Femur (tissue), 1 donor: ENCODE results near the gene JUNB.
"Not testable (repeated sequence)": the region's sequence is repeated elsewhere in the genome, so short reads cannot be mapped to it uniquely, and the experiment has no call there.

Experiments
- DNase-seq: peaks from one replicate; pipeline ENCODE4 v3.0.0-alpha.2; 2017

The JUNB gene

DNA sequence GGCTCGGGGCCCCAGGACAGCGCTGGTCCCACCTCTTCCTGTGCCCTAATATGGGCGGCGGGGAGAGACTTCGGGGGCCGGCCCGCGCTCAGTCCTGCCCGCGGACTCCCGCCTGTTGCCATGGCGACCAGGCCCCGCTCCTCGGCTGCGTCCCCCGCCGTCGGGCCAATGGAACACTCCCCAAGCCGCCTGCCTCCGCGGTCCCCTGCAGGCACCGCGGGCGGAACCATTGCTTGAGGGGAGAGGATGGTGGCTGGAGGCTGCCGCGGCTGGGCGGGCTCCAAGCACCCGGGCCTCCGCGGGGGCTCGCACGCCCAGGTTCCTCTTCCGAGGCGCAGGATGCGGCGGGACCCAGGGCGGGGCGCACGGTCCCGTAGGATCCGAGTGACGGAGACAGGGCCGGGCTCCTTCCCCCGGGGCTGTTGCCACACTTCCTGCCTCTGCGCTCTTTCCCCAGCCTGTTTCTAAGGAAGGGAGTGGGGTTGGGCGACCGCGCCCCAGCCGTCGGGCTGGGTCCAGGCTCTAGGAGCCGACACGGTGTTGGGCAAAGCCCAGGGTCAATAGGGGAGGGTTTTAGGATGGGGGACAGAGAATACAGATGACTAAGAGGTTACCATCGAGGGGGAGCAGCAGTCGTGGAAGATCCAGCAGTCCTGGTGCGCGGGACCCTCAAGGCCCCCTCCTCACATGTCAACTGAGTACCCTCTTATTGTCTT, 1.2 kb upstream of the JUNB start:
- peak; percentile 97 for DNase-seq

- DNase-seq = peak; percentile 46
Measured at GRCh38 chr19:12790628-12791344, 500 bp upstream of the JUNB start.

- peak; percentile 83 for DNase-seq
Measured at GRCh38 chr19:12792051-12792852, 966 bp downstream of the JUNB start.

GRCh38 chr19:12792853-12793289, 1.6 kb downstream of the JUNB start:
- DNase-seq = no peak

- DNase-seq = peak; percentile 96
Measured at GRCh38 chr19:12793290-12794195, 2.3 kb downstream of the JUNB start.

DNA sequence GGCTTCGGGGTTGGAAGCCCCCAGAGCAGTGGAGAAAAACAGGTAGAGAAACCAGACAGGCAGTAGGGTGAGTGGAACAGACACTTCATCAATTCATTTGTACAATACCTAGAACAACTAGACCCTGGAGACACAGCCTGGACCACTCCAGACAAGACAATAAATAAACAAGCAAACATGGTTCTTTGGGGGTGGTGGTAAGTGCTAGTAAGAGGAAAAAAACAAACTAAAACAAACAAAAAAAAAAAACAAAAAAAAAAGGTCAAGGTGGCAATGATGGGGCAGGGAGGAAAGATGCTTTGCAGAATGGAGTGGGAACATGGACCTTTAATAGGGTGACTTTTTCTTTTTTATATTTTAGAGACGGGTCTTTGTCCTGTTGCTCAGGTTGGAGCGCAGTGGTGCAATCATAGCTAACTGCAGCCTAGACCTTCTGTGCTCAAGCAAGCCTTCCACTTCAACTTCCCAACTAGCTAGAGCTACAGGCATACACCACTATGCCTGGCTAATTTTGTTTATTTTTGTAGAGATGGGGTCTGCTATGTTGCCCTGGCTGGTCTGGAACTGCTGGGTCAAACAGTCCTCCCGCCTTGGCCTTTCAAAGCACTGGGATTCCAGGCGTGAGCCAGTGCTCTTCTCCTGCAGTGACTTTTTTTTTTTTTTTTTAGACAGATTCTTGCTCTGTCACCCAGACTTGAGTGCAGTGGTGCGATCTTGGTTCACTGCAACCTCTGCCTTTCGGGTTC, 3.1 kb downstream of the JUNB start:
- DNase-seq = peak; percentile 33

GRCh38 chr19:12794971-12795381, 3.7 kb downstream of the JUNB start:
- peak; percentile 27 for DNase-seq

- peak; percentile 84 for DNase-seq
Measured at GRCh38 chr19:12796146-12797071, 5.1 kb downstream of the JUNB start.

DNA sequence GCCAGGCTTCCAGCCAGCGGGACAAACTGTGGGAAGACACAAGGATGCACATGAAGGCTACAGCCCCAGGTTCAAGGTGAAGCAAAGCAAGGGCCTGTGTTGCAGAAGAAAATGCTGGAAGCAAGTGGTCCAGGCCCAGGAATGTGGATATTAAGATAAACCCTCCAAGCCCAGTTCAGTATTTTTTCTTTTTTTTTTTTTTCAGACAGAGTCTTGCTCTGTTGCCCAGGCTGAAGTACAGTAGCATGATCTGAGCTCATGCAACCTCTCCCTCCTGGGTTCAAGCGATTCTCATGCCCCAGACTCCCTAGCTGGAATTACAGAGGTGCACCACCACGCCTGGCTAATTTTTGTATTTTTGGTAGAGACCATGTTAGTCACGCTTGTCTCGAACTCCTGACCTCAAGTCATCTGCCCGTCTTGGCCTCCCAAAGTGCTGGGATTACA, 5.9 kb downstream of the JUNB start:
- no peak for DNase-seq

- DNase-seq = not testable (repeated sequence)
Measured at GRCh38 chr19:12797607-12798006, 6.3 kb downstream of the JUNB start.

- DNase-seq = no peak
Measured at GRCh38 chr19:12799742-12800465, 8.6 kb downstream of the JUNB start.

DNA sequence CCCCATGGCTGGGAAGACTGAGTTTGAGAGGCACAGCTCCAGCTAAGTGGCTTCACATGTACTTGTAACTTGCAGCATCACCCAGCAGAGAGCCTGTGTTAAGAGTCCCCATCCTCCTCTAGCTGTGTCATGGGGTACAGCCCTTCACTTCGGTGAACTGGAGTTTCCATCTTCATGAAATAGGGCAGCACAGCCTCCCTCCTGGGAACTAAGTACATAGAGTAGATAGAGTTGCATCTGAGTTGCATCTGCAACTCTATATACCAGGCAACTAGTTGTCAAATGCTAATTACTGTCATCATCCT, 9.1 kb downstream of the JUNB start:
- DNase-seq = no peak

DNA sequence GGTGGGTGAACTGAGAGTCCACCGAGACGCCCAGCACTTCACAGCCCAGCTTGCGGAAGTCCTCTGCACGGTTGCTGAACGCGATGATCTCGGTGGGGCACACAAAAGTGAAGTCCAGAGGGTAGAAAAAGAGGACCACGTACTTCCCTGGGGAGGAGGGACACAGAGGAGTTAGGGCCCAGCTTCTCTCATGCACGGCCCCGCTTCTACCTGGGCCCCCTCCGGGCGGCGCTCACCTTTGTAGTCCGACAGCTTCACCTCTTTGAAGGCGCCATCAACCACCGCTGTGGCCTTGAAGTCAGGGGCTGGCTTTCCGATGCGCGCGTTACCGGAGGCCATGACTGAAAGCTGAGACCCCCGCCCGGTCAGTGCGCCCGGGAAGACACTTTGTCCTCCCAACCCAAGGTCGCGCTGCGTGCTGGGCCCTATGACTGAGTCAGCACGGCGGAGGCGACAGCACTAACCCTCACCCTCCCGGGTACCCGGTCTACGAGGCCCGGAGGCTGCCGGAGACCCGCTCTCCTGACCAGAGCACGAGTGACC, 9.7 kb downstream of the JUNB start:
- DNase-seq = no peak

GRCh38 chr19:12801466-12802266, 10.4 kb downstream of the JUNB start, which contains the start of the genes PRDX2 and THSD8:
PRDX2 (minus strand) TSS chr19:12801800; CDS start chr19:12801261, 539 bp downstream.
THSD8 (plus strand) TSS chr19:12802069; CDS start chr19:12802072, 3 bp downstream.
- peak; percentile 85 for DNase-seq

DNA sequence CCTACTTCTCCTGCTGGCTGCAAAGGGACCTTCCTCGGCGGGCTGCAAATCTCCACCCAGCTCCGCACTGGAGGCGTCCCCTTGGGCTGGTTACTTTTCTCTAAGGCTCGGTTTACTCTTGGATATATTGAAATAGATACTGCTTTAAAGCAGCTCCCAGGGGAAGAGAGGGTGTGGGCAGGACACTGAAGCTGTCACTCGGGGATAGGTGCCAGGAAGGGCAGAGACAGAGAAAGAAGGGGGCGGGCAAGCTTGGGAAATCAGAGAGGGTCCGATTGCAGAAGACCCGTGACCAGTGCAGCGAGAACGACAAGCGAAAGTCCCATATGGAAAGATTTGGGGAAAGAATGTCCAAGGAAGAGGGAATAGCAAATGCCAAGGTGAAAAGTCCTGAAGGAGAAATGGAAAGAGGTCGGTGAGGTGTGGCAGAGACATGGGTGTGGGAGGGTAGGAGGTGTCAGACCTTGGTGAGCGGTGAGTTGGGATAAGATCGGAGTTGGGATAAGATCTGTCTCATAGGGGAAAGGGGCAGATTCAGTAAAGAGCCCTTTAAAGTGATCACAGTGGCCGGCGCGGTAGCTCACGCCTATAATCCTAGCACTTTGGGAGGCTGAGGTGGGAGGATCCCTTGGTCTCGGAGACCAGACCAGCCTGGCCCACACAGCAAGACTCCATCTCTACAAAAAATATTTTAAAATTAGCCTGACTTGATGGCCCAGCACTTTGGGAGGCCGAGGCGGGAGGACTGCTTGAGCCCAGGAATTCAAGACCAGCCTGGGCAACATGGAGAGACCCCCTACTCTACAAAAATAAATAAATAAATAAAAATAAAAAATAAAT, 11.2 kb downstream of the JUNB start:
- DNase-seq = no peak

DNA sequence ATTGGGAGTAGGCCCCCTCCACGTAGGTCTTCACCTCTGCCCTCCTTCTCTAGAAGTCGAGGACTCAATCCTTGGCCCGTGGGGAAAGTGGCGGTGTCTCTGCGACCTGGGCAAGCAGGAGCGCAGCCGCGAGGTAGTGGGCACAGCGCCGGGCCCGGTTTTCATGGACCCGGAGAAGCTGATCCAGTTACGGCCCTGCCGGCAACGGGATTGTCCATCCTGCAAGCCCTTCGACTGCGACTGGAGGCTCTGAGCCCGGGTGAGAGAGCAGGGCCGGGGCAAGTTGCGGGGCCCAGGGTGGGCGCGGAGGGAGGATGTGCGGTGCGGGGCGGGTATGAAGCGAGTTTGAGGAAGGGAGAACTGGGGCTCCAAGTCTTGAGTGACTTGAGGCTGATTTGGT, 12.8 kb downstream of the JUNB start:
- no peak for DNase-seq
